ENCODE data around the gene EEIG1.

Gene EEIG1

DNA sequence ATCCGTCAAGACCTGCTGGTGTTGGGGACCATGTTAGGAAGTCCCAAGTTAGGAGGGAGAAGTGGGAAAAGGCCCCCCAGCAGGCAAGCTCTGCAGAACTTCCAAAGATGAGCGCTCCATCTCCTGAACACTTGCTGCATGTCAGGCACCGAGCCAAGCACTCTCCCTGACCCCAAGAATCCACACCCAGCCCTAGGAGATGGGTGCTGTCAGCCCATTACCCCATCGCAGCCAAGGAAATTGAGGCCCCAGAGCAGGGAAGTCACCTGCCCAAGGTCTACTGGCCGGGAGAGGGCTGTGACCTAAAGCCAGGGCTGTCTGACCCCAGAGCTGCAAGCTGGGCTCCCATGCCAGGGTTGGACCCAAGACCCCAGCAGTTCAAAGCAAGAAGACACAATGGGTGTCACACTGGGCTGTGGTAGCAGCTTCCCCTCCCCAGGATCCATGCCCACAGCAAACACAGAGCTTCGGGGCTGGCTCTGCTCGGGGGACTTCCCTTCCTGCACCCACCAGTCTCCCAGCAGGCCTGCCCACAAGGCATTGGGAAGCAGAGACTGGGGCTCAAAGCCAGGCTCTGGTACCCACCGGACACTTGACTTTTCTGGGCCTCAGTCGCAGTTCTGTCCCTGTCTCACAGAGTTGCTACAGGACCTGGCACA lies 13.5 kb downstream of the EEIG1 start:
- TF ChIP-seq YY1 (IDR thresholded peaks at IDR 0.05; ENCODE audit: insufficient read depth, insufficient read length) = no peak
- TF ChIP-seq SUZ12 (IDR thresholded peaks at IDR 0.05; ENCODE audit: extremely low read depth, insufficient read depth, insufficient read length) = no peak
- no peak for TF ChIP-seq ZNF274 (IDR thresholded peaks at IDR 0.05; ENCODE audit: low read depth, low read length)
- Histone ChIP-seq H3K4me3 (ENCODE audit: insufficient read length, low read depth) (no peak overlapping the region), H3K9me3 (ENCODE audit: insufficient read depth, low read length) (no peaks in the 10 kb centered on the region), H3K36me3 (ENCODE audit: insufficient read depth, insufficient read length, low read length) (peaks cover 14% of the 10 kb centered on the region), H3K4me1 (ENCODE audit: insufficient read depth, insufficient read length) (peaks cover 44% of the 10 kb centered on the region), H3K9ac (ENCODE audit: insufficient read length, low read depth) (no peak overlapping the region), H3K27me3 (ENCODE audit: insufficient read depth, insufficient read length) (no peaks in the 10 kb centered on the region)
- DNase-seq (ENCODE audit: low read depth, low spot score) = no peak

DNA sequence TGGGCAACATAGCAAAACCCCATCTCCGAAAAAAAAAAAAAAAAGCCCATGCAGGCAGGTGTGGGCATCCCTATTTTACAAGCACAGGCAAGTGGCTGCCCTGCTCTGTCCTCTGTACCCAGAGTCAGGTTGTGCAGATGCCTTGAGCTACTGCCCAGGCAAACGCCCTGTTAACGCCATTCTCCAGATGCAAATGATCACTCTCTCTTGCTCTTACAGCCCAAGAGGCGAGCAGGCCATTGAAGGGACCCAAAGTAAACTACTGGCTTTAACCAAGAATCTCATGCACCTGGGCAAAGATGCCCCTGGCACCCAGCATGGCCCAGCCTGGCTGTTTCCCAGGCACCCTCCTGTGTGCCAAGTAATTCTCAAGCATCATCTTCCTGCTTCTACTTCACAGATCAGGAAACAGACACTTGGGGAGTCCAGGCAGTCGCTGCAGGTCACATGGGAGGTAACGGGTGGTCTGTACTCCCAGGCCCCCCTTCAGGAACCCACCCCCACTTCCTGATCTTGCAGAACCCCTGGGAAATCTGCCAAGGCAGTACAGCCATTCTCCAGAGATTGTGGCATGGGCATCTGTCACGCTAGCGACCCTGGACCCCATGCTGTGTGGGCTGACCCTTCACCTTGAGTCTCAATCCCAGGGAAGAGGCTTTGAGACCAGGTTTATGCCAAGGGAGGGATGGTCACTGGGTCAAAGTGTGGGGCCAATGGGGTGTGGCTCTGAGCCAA lies 14.2 kb downstream of the EEIG1 start:
- H3K36me3 ChIP-seq (ENCODE audit: insufficient read depth, insufficient read length, low read length) = peaks cover 21% of the 10 kb centered on the region
- TF ChIP-seq ZNF274 (IDR thresholded peaks at IDR 0.05; ENCODE audit: low read depth, low read length) = no peak
- no peak for TF ChIP-seq SUZ12 (IDR thresholded peaks at IDR 0.05; ENCODE audit: extremely low read depth, insufficient read depth, insufficient read length)
- no peak for TF ChIP-seq YY1 (IDR thresholded peaks at IDR 0.05; ENCODE audit: insufficient read depth, insufficient read length)
- no peak overlapping the region for H3K4me3 ChIP-seq (ENCODE audit: insufficient read length, low read depth)
- H3K4me1 ChIP-seq (ENCODE audit: insufficient read depth, insufficient read length) = peaks cover 42% of the 10 kb centered on the region
- no peak overlapping the region for H3K9ac ChIP-seq (ENCODE audit: insufficient read length, low read depth)
- H3K27me3 ChIP-seq (ENCODE audit: insufficient read depth, insufficient read length) = no peaks in the 10 kb centered on the region
- no peak for DNase-seq (ENCODE audit: low read depth, low spot score)
- H3K9me3 ChIP-seq (ENCODE audit: insufficient read depth, low read length) = no peaks in the 10 kb centered on the region

DNA sequence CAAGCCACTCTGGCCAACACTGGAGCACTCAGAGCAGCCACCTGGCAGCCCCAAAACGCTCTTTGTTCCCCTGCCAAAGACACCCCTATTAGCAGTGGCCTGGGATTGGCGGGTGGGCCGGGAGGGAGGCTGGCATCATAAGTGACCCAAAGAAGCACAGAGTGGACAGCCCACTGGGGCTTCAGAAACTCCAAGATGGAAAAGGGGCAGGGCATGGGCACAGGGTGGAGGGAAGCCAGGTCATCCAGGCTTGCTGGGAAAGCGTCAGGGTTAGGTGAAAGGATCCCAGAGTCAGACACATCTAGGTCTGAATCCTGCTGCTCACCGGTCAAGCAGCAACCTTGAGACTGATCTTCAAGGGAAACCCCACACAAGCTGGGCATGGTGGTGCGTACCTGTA lies 14.8 kb downstream of the EEIG1 start:
- DNase-seq (ENCODE audit: low read depth, low spot score) = no peak
- H3K27me3 ChIP-seq (ENCODE audit: insufficient read depth, insufficient read length) = no peaks in the 10 kb centered on the region
- TF ChIP-seq SUZ12 (IDR thresholded peaks at IDR 0.05; ENCODE audit: extremely low read depth, insufficient read depth, insufficient read length) = no peak
- H3K4me3 ChIP-seq (ENCODE audit: insufficient read length, low read depth) = no peak overlapping the region
- peaks cover 42% of the 10 kb centered on the region for H3K4me1 ChIP-seq (ENCODE audit: insufficient read depth, insufficient read length)
- H3K9me3 ChIP-seq (ENCODE audit: insufficient read depth, low read length) = no peaks in the 10 kb centered on the region
- H3K9ac ChIP-seq (ENCODE audit: insufficient read length, low read depth) = peak overlapping the region; percentile 44
- peaks cover 28% of the 10 kb centered on the region for H3K36me3 ChIP-seq (ENCODE audit: insufficient read depth, insufficient read length, low read length)

DNA sequence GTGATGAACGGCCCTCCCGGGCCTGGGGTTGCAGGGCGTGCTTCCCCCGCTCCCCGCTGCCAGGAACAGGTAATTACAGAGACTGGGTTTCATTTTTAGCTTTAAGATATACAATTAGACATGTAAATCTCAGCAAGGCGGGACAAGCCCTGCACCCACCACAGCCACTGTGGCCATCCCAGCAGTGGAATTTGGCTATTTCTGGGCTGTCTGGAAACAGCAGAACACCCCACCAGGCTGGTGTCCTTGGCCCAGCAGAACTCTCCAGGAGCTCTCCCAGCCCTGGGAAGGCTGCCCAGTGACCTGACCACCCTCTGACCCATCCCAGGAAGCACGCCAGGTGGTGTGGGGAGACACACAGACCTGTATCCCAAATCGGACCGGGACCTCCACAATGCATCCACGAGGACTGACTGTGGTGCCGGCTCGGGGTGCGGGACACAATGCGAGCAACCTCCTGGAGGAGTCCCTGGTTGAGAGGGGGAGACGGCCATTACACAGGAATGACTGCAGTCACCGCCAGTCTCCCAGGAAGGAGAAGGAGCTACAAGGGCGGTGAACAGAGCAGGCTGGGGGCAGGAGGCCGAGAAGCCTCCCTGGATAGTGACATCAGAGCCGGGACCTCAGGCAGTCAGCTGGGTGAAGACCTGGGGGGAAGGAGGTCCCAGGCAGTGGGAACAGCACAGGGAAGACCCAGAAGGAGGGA lies 17.3 kb downstream of the EEIG1 start:
- Histone ChIP-seq H3K27me3 (ENCODE audit: insufficient read depth, insufficient read length) (no peaks in the 10 kb centered on the region), H3K4me1 (ENCODE audit: insufficient read depth, insufficient read length) (peaks cover 42% of the 10 kb centered on the region), H3K36me3 (ENCODE audit: insufficient read depth, insufficient read length, low read length) (peaks cover 34% of the 10 kb centered on the region), H3K4me3 (ENCODE audit: insufficient read length, low read depth) (no peak overlapping the region), H3K9me3 (ENCODE audit: insufficient read depth, low read length) (no peaks in the 10 kb centered on the region), H3K9ac (ENCODE audit: insufficient read length, low read depth) (no peak overlapping the region)
- no peak for TF ChIP-seq YY1 (IDR thresholded peaks at IDR 0.05; ENCODE audit: insufficient read depth, insufficient read length)
- TF ChIP-seq SUZ12 (IDR thresholded peaks at IDR 0.05; ENCODE audit: extremely low read depth, insufficient read depth, insufficient read length) = no peak
- no peak for TF ChIP-seq ZNF274 (IDR thresholded peaks at IDR 0.05; ENCODE audit: low read depth, low read length)
- no peak for DNase-seq (ENCODE audit: low read depth, low spot score)

DNA sequence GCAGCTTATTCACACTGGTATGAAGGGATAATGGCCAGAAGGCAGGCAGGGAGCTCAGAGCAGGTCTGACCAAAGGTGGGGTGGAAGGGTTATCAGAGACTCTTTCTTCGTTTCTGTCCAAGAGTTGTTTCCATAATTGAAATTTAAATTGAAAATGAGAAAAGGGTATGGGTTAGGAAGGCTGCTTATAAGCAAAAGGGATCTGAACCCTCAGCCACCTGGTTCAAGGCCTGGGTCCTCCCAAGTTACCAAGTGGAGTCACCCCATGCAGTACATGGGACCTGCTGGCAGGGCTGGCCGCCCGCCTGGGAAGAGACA lies 17.8 kb downstream of the EEIG1 start:
- Histone ChIP-seq H3K27me3 (ENCODE audit: insufficient read depth, insufficient read length) (no peaks in the 10 kb centered on the region), H3K9me3 (ENCODE audit: insufficient read depth, low read length) (no peaks in the 10 kb centered on the region), H3K9ac (ENCODE audit: insufficient read length, low read depth) (no peak overlapping the region), H3K4me3 (ENCODE audit: insufficient read length, low read depth) (no peak overlapping the region), H3K4me1 (ENCODE audit: insufficient read depth, insufficient read length) (peaks cover 40% of the 10 kb centered on the region), H3K36me3 (ENCODE audit: insufficient read depth, insufficient read length, low read length) (peaks cover 34% of the 10 kb centered on the region)
- no peak for DNase-seq (ENCODE audit: low read depth, low spot score)
- TF ChIP-seq SUZ12 (IDR thresholded peaks at IDR 0.05; ENCODE audit: extremely low read depth, insufficient read depth, insufficient read length) = no peak
- no peak for TF ChIP-seq YY1 (IDR thresholded peaks at IDR 0.05; ENCODE audit: insufficient read depth, insufficient read length)

DNA sequence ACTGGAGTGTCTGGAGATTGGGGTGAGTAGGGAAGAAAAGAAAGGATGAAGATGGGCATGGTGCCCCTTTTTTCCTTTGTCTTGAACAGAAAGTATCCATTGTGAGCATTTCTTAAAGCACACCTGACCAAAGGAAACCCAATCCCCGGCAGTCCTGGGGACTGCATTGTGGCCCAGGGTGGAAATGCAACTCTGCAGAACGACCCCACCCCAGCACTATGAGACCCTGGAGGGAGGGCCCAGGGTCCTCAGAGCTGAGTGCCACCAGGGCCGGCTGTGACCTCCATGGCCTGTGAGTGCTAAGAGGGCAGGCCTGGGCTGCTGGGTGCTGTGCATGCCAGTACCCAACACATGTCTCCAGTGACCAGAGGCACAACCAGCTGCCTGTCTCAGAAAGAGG lies 18.5 kb downstream of the EEIG1 start:
- TF ChIP-seq YY1 (IDR thresholded peaks at IDR 0.05; ENCODE audit: insufficient read depth, insufficient read length) (no peak), ZNF274 (IDR thresholded peaks at IDR 0.05; ENCODE audit: low read depth, low read length) (no peak), SUZ12 (IDR thresholded peaks at IDR 0.05; ENCODE audit: extremely low read depth, insufficient read depth, insufficient read length) (no peak)
- Histone ChIP-seq H3K4me1 (ENCODE audit: insufficient read depth, insufficient read length) (peaks cover 37% of the 10 kb centered on the region), H3K4me3 (ENCODE audit: insufficient read length, low read depth) (no peak overlapping the region), H3K9me3 (ENCODE audit: insufficient read depth, low read length) (no peaks in the 10 kb centered on the region), H3K27me3 (ENCODE audit: insufficient read depth, insufficient read length) (no peaks in the 10 kb centered on the region), H3K9ac (ENCODE audit: insufficient read length, low read depth) (no peak overlapping the region), H3K36me3 (ENCODE audit: insufficient read depth, insufficient read length, low read length) (peaks cover 34% of the 10 kb centered on the region)
- no peak for DNase-seq (ENCODE audit: low read depth, low spot score)

DNA sequence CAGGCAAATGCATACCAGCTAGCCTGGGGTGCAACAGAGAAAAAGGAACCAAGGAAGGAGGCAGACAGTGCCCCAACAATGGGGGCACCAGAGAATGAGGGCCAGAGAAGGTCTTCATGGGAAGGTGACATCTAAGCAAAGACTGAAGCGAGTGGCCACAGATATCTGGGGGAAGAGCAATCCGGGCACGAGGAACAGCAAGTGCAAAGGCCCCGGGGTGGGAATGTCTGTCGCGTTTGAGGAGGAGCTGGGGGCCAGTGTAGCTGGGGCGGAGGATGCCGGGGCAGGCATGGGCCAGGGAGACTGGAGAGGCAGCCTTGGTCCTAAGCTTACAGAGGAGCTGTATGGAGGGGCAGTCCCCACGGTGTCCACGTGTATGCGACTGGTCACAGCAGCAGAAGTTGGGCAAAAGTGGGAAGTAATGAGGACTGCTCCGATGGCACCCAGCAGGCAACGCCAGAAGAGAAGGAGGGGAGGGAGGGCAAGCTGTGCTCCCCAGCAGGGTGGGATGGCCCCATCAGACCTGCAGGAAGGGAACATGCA lies 19.1 kb downstream of the EEIG1 start:
- Histone ChIP-seq H3K9me3 (ENCODE audit: insufficient read depth, low read length) (no peaks in the 10 kb centered on the region), H3K9ac (ENCODE audit: insufficient read length, low read depth) (no peak overlapping the region), H3K36me3 (ENCODE audit: insufficient read depth, insufficient read length, low read length) (peaks cover 34% of the 10 kb centered on the region), H3K4me1 (ENCODE audit: insufficient read depth, insufficient read length) (peaks cover 31% of the 10 kb centered on the region), H3K4me3 (ENCODE audit: insufficient read length, low read depth) (no peak overlapping the region), H3K27me3 (ENCODE audit: insufficient read depth, insufficient read length) (no peaks in the 10 kb centered on the region)
- TF ChIP-seq SUZ12 (IDR thresholded peaks at IDR 0.05; ENCODE audit: extremely low read depth, insufficient read depth, insufficient read length) (no peak), ZNF274 (IDR thresholded peaks at IDR 0.05; ENCODE audit: low read depth, low read length) (no peak), YY1 (IDR thresholded peaks at IDR 0.05; ENCODE audit: insufficient read depth, insufficient read length) (no peak)
- no peak for DNase-seq (ENCODE audit: low read depth, low spot score)

All from NT2/D1 (cell line).